A673 (cell line): ENCODE data around the gene OR2V1.

Experiments
- CTCF ChIP-seq: fragments of 300-800, 200-600 bp; sonication (generic); conservative IDR thresholded peaks from 2 replicates; pipeline ENCODE4 v1.5.1; 2017; ENCODE audit warnings: low read depth, mild to moderate bottlenecking, antibody characterized with exemption, low read length, moderate library complexity, mixed read lengths
- EZH2 ChIP-seq: fragments of 200-600 bp; sonication (generic); IDR thresholded peaks from 2 replicates; pipeline ENCODE4 v1.6.1; 2017; ENCODE audit warnings: borderline replicate concordance, low read depth, mild to moderate bottlenecking, mixed read lengths, antibody characterized with exemption, low read length; ENCODE audit not compliant: poor library complexity, severe bottlenecking

DNA sequence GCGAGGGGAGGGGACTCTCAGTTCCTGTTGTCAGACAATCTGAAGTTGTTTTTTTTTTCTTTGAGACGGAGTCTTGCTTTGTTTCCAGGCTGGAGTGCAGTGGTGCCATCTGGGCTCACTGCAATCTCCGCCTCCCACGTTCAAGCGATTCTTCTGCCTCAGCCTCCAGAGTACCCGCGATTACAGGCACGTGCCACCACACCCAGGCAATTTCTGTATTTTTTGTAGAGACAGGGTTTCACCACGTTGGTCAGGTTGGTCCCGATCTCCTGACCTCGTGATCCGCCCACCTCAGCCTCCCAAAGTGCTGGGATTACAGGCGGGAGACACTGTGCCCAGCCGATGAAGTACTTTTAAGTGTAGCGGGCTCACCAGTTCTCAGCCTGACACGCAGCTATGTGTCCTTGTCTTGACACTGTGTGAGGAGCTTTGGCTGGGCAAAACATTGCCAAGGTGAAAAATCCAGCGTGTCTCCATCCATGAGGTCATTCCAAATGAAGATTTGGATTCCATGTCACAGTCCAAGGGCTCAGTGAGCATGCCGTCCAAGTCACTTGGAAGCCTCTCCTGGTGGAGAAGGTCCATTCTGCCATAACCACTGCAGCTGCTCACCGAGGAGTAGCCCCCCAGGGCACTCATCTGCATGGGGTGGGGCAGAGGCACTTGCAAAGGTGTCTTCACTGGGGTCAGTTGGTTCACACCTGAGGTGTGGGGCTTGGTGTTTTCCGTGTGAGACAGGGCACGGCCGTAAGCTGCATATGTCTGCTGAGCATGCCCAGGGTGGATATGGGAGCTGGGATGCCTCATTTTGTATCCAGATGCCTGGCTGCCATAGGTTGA is 32.0 kb downstream of the OR2V1 start:
- TF ChIP-seq CTCF (no peak), EZH2 (no peak)
